B cell (primary cell): ENCODE results near the gene PYM1.

Source experiments
- EZH2 ChIP-seq: IDR thresholded peaks from 2 replicates; pipeline ENCODE4 v1.6.1; 2012; ENCODE audit warnings: borderline replicate concordance, low read depth, mild to moderate bottlenecking, moderate library complexity, low read length; ENCODE audit not compliant: insufficient read depth, poor library complexity, severe bottlenecking
- TF ChIP-seq, protein P1 (sequence below): fragments of 200-600 bp; IDR thresholded peaks from one replicate; pipeline ENCODE4 v1.8.0; 2022; ENCODE audit warnings: antibody characterized with exemption, mild to moderate bottlenecking

DNA sequence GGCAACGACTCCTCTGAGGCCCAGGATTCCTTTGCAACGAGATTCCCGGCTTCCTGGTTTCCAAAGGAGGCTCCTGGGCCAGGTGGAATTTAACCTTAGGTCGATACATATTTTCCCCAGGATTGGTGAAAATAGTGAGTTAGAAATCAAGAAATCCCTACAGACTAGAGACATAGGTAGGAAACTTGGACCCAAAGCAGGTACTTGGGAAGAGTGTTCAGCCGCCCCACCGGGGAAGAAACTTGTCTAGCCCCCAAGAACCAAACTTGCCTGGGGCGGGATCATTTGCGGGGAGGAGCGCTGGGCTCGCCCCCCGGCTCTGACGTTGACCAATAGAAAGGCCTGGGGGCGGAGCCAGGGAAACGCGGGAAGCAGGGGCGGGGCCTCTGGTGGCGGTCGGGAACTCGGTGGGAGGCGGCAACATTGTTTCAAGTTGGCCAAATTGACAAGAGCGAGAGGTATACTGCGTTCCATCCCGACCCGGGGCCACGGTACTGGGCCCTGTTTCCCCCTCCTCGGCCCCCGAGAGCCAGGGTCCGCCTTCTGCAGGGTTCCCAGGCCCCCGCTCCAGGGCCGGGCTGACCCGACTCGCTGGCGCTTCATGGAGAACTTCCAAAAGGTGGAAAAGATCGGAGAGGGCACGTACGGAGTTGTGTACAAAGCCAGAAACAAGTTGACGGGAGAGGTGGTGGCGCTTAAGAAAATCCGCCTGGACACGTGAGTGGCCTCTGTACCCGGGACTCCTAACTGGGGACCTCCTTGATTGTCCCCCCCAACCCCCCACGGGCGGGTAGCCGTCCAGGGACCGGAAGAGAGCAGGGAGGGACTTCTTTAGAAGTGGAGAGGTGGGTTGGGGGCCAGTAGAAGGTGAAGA is 39.0 kb upstream of the PYM1 start, which contains the start of gene CDK2:
- TF ChIP-seq, protein P1, sequence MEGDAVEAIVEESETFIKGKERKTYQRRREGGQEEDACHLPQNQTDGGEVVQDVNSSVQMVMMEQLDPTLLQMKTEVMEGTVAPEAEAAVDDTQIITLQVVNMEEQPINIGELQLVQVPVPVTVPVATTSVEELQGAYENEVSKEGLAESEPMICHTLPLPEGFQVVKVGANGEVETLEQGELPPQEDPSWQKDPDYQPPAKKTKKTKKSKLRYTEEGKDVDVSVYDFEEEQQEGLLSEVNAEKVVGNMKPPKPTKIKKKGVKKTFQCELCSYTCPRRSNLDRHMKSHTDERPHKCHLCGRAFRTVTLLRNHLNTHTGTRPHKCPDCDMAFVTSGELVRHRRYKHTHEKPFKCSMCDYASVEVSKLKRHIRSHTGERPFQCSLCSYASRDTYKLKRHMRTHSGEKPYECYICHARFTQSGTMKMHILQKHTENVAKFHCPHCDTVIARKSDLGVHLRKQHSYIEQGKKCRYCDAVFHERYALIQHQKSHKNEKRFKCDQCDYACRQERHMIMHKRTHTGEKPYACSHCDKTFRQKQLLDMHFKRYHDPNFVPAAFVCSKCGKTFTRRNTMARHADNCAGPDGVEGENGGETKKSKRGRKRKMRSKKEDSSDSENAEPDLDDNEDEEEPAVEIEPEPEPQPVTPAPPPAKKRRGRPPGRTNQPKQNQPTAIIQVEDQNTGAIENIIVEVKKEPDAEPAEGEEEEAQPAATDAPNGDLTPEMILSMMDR: no peak
- no peak for TF ChIP-seq EZH2
